Left ventricle myocardium inferior (tissue), 1 donor: ENCODE results near the gene GABBR2. TPM values are rescaled to one million over a fixed set of nuclear protein-coding genes. Genes with fewer than 3 reads are reported as not detected.

Experiments
- DNase-seq: peaks from one replicate; pipeline ENCODE4 v3.0.0-alpha.2; 2020
- H3K27ac ChIP-seq: fragments of 200-600 bp; replicated peaks from 2 replicates; pipeline ENCODE4 v1.8.0; 2021
- H3K27me3 ChIP-seq: fragments of 200-600 bp; 2 replicates; pipeline ENCODE4 v1.8.0; 2021; ENCODE audit warnings: low read depth
- H3K36me3 ChIP-seq: fragments of 200-600 bp; 2 replicates; pipeline ENCODE4 v1.8.0; 2021
- H3K4me1 ChIP-seq: fragments of 200-600 bp; 2 replicates; pipeline ENCODE4 v1.8.0; 2021
- H3K4me3 ChIP-seq: fragments of 200-600 bp; 2 replicates; pipeline ENCODE4 v1.8.0; 2021; ENCODE audit warnings: mild to moderate bottlenecking, moderate library complexity
- H3K9me3 ChIP-seq: fragments of 200-600 bp; replicated peaks from 2 replicates; pipeline ENCODE4 v1.8.0; 2021
- intact Hi-C: fragments of 100-400 bp; cut with micrococcal nuclease; formaldehyde crosslinking; loops from one replicate; pipeline ENCODE4 v1.11.0; 2022
- total RNA-seq: library from RNA; stranded (reverse); fragmentation: NEBNext Ultra II Directional; extraction: Animal tissue kit (Norgen Biotek cat#: 25700); gene quantifications from one replicate; pipeline ENCODE4 v1.2.1, GENCODE V29; 2021
- TF ChIP-seq, protein P1 (sequence below): fragments of 200-600 bp; IDR thresholded peaks from 2 replicates; pipeline ENCODE4 v1.8.0; 2021; ENCODE audit warnings: antibody characterized with exemption, mild to moderate bottlenecking, borderline replicate concordance
- donor health status: DM: no; HTN: yes; CAD: no; lungs with severe emphysema.

Gene GABBR2
- total RNA-seq, 1 donor from 2014 or later = 1.1 TPM

DNA sequence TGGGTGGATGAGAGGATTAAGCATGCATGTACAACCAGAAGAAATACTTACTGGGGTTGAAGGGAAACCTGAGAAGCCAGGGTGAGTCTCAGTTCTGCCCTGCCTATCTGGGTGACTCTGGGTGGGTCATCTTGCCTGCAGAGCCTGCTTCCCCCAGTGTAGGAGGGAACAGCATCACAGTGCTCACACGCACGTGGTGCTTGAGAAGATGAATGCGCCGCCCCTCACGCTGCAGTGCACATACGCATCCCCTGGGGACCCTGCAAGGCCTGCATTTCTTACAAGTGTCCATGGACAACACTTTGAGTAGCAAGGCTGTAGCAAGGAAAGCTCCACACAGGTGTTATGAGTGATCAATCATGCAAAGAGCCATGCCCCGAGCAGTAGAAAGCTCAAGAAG is 18.7 kb upstream of the GABBR2 start:
- Histone ChIP-seq H3K4me1 (peaks cover 9% of the 10 kb centered on the region), H3K36me3 (no peaks in the 10 kb centered on the region), H3K27ac (no peak overlapping the region), H3K9me3 (peaks cover 10% of the 10 kb centered on the region), H3K27me3 (peaks cover 51% of the 10 kb centered on the region), H3K4me3 (no peak overlapping the region)
- no peak for DNase-seq
- TF ChIP-seq, protein P1, sequence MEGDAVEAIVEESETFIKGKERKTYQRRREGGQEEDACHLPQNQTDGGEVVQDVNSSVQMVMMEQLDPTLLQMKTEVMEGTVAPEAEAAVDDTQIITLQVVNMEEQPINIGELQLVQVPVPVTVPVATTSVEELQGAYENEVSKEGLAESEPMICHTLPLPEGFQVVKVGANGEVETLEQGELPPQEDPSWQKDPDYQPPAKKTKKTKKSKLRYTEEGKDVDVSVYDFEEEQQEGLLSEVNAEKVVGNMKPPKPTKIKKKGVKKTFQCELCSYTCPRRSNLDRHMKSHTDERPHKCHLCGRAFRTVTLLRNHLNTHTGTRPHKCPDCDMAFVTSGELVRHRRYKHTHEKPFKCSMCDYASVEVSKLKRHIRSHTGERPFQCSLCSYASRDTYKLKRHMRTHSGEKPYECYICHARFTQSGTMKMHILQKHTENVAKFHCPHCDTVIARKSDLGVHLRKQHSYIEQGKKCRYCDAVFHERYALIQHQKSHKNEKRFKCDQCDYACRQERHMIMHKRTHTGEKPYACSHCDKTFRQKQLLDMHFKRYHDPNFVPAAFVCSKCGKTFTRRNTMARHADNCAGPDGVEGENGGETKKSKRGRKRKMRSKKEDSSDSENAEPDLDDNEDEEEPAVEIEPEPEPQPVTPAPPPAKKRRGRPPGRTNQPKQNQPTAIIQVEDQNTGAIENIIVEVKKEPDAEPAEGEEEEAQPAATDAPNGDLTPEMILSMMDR = no peak
- intact Hi-C loops = no loop called here

DNA sequence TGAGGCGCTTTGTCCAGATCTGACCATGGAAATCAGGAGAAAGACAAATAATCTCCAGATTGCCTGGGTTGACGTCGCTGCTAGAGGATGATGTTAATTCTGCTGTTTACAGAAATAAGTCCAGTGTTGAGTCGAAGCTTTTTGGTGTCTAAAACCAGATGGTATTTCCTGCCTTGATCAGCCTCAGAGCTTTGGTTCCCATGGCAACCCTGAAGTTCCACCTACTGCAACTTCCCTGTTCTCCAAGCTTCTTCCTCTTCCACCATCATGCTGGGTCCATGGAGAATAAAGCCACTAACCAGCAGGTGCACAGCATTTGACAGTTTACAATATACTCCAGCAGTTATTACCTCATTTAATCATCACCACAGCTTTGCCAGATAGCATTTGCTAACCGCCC is 18.0 kb upstream of the GABBR2 start:
- Histone ChIP-seq H3K4me1 (peaks cover 9% of the 10 kb centered on the region), H3K36me3 (no peaks in the 10 kb centered on the region), H3K9me3 (peaks cover 10% of the 10 kb centered on the region), H3K27me3 (peaks cover 56% of the 10 kb centered on the region), H3K27ac (peak overlapping the region; percentile 48), H3K4me3 (no peak overlapping the region)
- TF ChIP-seq, protein P1 = no peak
- no peak for DNase-seq
- intact Hi-C loops = no loop called here

DNA sequence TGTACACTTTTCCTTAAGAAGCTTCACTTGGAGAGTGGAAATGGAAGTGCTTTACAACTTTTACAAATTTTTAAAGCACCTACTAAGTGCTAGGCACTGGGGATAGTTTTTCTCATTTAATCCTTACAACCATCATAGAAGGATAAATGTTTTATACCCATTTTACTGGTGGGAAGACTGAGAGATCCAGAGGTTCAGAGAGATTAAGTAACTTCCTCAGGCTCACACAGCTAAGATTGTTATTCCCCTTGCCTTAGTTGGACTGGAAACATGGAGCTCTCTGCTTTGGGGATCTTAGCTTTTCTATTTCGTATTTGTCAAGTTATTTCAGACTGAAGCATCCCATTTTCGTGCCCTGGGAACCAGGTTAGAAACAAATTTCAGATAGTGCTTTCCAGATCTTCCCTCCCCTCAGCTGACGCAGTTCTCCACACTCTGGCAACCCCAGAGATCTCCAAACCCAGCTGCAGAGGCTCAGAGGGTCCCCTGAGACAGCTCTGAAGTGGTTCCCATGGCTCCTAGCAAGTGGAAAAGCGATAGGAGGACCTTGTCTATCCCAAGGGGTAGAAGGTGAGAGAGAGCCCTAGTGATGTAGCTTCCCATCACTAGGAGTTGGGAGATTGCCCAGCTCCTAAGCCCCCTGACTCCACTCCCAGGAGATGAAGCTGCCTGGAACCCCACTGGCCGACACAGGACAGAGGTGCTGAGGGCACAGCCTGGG is 16.2 kb upstream of the GABBR2 start:
- Histone ChIP-seq H3K4me1 (no peaks in the 10 kb centered on the region), H3K36me3 (no peaks in the 10 kb centered on the region), H3K9me3 (peaks cover 10% of the 10 kb centered on the region), H3K27me3 (peaks cover 72% of the 10 kb centered on the region), H3K4me3 (no peak overlapping the region), H3K27ac (peak overlapping the region; percentile 48)
- no peak for DNase-seq
- TF ChIP-seq, protein P1 = no peak
- intact Hi-C loops = no loop called here

DNA sequence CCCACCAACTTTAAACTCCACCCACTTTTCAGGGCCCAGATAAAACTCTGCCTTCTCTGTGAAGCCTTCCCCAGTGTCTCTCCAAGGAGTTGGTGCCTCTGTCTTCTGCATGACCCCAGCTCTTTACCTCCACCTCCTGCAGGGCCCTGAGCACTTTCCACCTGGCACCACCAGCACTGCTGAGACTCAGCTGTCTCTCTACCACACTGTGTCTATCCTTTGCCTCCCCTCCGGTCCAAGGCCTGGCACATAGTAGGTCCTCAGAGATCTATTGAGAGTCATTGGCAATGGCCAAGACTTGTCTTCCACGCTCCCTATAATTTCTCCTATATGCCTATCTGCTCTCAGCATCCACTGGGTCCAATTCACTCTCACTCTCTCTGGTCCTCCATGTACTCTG is 12.9 kb upstream of the GABBR2 start:
- no peak overlapping the region for H3K27ac ChIP-seq
- no peaks in the 10 kb centered on the region for H3K36me3 ChIP-seq
- TF ChIP-seq, protein P1 = no peak
- H3K4me1 ChIP-seq = no peaks in the 10 kb centered on the region
- peaks cover 14% of the 10 kb centered on the region for H3K9me3 ChIP-seq
- H3K4me3 ChIP-seq = no peak overlapping the region
- intact Hi-C loops = no loop called here
- no peak for DNase-seq
- H3K27me3 ChIP-seq = peaks cover 77% of the 10 kb centered on the region

DNA sequence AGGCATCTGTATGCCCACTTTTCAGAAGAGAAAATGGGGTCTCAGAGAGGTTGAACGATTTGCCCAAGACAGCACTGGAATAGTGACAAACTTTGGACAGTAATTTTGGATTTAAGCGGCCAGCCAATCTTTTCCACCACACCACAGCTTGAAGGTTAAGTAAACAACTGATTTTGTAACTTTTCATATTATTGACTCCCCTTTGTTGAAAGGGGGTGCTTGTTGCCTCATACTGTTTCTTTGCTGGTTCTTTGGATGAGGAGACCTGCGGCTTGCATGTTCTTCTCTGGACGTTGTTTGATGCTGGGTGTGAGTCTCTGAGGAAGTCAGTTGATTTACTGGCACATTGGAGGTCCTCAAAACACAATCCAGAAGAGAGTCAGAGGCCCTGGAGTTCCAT is 11.7 kb upstream of the GABBR2 start:
- TF ChIP-seq, protein P1 = no peak
- Histone ChIP-seq H3K9me3 (peaks cover 14% of the 10 kb centered on the region), H3K36me3 (no peaks in the 10 kb centered on the region), H3K4me3 (no peak overlapping the region), H3K4me1 (no peaks in the 10 kb centered on the region), H3K27me3 (peaks cover 70% of the 10 kb centered on the region), H3K27ac (no peak overlapping the region)
- DNase-seq = no peak
- intact Hi-C loops = no loop called here
